GM18870 (cell line): ENCODE results near the gene HMGB2.

Source experiments
- ATAC-seq: cut with Tn5 transposase; IDR thresholded peaks from one replicate; pipeline ENCODE4 v1.9.1; 2021; ENCODE audit warnings: moderate library complexity; ENCODE audit not compliant: unreplicated experiment

HMGB2 gene

DNA sequence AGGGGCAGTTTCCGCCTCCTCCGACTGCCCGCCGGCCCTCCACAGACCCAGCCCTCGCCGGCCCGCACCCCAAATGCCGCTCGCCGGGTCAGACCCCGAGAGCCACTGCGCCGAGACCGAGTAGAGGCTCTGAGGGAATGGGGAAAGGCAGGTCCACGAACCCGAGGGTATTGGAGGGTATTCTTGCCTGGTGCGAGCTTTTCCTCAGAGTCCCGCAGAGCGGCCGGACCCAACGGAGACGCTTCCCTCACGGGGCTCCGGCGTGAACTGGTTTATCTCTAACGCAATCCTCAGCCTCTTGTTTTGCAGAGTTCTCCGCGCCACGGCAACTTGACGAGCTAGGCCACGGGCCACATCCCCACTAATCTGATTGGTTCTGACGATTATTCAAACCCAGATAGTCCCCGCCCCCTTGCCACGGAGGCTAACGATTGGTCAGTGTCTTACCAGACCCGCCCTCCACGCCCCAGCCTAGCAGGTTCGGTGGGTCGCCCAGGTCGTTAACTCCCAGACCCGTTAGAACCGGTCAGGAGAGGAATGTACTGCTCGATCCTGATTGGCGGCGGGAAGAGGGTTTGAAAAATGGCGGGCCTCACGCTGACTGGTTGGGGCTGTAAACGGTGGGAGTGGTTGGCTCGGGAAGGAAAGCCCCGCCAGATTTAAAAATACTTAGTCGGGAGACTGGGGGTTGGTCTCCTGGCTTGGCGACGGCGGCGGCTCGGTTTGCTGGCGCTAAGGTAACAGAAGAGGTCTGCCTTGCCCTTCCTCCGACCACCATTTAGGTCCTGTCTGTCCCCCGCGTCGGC lies at the start of gene HMGB2:
Gene HMGB2, minus strand, starts transcription at position 274 of the 806 bp plus-strand sequence. CDS start 709 bp downstream, outside the sequence.
- peak; percentile 89 for ATAC-seq

DNA sequence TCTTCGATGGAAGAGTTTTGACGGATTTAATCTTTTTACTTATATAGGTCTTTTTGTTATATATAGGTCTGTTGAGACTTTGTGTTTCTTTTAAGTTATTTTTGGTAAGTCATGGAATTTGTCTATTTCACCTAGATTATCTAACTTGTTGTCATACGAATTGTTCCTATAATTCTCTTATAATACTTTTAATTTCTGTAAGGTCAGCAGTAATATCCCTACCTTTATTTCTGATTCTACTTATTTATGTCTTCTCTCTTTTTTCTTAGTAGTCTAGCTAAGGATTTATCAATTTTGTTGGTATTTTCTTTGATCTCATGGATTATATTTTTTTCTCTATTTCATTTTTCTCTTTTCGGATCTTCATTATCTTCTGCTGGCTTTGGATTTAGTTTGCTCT lies 48.2 kb upstream of the HMGB2 start:
- no peak for ATAC-seq

DNA sequence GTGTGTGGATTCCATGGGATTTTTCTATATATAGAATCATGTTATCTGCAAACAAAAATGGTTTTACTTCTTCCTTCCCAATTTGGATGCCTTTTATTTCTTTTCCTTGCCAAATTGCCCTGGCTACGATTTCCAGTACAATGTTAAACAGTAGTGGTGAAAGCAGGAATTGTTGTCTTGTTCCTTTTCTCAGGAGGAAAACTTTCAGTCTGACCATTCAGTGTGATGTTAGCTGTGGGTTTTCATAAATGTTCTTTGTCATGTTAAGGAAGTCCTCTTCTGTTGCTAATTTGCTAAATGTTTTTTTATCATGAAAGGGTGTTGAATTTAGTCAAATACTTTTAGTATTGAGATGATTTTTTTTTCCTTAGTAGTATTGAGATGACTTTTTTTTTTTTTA lies 47.5 kb upstream of the HMGB2 start:
- no peak for ATAC-seq

DNA sequence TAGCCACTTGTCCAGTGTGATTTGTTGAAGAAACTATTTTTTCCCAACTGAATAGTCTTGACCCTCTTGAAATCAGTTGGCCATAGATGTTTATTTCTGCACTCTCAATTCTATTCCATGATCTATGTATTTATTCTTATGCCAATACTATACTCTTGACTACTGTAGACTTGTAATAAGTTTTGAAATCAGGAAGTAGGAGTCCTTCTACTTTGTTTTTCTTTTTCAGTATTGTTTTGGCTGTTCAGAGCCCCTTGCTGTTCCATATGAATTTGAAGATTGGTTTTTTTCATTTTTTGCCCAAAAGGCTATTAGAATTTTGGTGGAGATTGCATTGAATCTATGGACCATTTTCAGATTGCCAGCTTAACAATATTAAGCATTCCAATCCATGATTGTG lies 46.8 kb upstream of the HMGB2 start:
- ATAC-seq = peak; percentile 78

DNA sequence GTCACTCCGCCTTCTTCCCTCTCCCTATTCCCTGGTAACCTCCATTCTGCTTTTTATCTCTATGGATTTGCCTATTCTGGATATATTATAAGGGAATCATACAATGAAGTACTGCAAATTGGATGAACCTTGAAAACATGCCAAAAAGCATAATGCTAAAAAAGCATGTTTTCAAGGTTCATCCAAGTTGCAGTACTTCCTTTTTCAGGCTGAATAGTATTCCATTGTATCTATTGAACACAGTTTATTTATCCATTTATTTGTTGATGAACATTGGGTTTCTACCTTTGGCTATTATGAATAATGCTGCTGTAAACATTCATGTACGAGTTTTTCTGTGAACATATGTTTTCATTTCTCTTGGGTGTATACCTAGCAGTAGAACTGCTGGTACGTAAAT lies 45.8 kb upstream of the HMGB2 start:
- ATAC-seq = no peak

DNA sequence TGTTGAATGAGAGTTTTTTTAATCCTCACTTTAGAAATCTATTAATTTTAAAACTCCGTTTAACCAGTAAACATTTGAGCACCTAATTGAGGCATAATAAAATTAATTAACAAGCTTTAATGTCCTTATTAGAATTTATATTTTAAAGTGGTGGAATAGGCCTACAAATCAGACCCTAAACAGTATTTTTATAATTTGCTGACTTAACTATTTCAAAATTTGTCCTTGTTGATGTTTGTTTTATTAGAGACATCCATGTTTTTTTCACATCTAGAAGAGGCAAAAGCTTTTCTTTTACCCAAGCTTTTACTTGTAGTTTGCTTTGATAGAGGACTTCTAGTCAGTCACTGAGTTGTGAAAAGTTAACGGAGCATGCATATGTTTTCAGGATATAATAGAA lies 40.4 kb upstream of the HMGB2 start:
- ATAC-seq = no peak

DNA sequence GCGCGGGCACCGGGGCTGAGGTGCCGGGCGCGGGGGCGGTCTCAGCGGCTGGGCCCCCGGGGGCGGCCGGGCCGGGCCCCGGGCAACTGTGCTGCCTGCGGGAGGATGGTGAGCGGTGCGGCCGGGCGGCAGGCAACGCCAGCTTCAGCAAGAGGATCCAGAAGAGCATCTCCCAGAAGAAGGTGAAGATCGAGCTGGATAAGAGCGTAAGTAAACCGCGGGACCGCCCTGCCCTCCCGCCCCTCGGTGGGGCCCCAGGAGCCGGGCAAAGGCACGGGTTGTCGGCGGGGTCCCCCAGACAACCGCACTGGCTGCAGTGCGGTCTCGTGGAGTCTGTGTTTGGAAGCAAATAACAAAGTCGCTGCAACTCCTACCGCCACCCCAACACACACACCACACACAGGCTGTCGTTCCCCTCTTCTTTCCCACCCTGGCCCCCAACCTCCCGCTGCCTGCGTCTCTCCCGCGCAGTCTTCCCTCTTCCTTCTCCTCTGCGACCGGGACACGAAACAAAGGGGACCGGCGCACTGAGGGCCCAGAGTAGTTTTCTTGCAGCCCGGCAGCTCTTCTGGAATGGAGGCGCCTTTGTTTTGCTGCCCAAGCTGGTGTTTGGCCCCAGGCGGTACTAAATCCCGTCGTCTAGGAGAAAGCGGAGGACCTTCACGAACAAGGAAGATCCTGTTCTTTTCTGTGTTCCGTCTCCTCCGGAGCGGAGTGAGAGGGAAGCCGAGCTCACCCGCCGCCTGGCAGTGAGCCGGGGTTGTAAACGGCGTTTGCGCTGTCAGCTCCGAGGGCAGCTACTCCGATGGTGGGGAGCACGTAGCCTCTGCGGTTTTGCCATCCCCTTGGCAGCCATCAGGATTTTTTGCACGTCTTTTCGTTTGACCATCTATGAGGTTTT lies 37.4 kb upstream of the HMGB2 start:
- ATAC-seq = peak; percentile 3

DNA sequence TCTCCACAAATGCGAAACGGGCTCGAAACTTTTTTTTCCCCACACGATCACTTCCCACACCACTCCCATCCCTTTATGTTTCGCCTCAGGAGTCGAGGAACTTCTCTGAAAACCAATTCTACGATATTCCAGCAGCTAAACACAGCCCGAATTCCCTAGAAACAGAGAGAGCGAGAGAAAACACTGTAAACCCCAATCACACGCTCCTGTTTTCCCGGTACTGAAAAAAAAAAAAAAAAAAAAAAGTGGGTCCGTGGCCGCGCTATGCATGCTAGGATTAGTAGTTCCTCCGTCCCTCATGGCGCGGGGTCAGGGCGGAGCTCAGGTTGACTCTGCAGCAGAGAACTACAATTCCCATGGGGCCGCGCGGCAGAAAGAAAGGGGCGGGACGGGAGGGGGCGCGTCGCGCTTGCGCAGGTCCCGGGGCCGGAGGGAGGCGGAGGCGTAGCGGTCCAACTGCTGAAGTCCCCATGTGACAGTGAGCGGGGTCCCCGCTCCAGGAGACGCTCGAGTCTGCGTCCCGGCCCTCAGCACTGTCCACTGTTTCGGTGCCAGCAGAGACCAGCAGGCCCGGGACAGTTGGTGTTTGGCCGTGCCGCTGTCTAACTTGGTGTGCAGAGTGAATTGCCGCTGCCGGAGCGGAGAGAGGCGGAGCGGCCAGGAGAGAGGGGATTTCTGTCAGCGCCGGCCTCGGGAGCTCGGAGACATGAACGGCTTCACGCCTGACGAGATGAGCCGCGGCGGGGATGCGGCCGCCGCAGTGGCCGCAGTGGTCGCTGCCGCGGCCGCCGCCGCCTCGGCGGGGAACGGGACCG lies 36.5 kb upstream of the HMGB2 start, which contains the start of gene SAP30:
Gene SAP30, plus strand, starts transcription at position 478 of the 815 bp plus-strand sequence. Its CDS starts 229 bp downstream, at position 707.
- peak; percentile 56 for ATAC-seq

DNA sequence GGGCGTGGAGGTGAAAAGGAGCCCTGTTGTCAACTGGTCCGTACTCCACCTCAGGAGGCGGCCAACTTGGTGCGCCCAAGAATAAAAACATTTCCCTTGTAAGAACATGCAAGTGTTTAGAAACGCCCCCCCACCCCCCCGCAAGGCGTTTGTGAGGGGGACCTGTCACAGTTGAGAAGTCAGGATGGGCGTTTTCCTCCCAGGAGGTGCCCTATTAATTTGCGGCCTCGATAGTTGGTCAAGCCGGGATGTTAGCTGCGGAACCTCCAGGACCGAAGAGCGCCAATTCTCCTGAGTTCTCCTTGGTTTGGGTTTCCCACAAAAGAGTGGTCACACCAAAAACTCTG lies 35.9 kb upstream of the HMGB2 start:
- ATAC-seq = peak; percentile 5

DNA sequence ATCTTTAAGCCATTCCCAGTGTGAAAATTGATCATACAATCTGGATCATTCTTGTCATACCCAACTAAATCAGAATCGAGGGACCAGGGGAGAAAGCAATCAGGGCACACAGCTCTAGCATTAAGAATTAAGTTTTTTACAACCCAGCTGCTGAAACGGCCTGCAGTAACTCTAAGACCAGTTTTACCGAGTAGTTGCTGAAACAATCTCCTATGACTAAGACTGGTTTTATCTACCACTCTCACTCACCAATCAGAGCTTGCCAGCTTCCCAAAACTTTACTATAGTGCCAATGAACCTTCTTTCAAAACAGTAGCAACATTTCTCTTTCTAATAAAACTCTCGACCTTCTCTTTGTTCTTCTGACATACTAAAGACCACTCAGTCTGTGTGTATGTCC lies 33.8 kb upstream of the HMGB2 start:
- no peak for ATAC-seq

DNA sequence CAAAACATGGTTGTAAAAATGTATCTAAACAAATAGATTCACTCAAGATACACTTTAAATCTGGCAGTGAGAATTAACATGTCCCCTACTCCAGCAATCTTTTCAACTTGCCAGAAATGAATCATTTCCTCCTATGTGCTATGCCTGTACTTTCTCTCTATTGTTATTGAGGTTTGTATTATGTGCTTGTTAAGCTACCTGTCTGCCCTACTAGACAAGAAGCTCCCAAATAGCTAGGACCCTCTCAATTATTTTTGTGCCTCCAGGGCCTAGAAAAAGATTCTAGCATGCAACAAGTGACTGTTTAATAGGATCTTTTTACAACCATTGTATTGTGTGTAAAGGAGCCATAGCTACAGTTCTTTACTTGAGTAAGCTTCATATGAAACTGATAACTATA lies 33.1 kb upstream of the HMGB2 start:
- peak; percentile 33 for ATAC-seq

DNA sequence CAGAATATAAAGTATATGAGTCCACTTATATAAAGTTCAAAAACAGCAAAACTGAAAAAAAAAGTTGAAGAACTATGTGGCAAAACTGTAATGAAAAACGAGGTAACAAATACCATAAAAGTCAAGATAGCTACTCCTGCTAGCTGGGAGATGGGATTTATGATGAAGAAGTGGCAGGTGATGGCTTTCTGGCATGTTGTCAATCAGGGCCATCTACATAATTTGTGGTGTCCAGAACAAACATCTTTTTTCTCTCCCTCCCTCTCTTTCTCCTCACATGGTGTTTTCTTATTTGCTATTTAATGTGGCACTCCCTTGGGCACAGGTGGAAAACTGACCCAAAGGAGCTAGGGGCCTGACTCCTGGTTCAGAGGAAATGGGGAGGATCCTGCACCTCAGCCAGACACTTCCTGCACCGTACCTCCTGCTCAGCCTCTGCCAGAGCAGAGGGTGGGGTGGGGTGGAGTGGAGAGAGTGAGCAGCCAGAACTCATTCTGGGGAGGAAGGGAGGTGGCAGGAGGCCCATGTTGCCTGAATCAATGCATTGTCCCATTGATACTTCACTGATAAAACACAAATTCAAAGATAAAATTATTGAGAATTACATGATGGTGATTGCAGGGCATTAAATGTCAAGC lies 31.3 kb upstream of the HMGB2 start:
- no peak for ATAC-seq

DNA sequence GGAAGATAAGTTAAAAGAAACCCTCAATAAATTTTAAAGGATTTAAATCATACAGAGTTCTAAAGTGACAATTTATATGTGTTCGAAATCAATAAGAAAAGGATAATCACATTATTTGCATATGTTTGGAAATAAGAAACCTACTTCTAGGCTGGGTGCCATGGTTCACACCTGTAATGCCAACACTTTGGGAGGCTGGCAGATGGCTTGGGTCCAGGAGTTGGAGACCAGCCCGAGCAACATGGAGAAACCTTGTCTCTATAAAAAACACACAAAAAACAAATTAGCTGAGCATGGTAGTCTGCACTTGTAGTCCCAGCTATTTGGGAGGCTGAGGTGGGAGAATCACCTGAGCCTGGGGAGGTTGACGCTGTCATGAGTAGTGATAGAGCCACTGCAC lies 28.5 kb upstream of the HMGB2 start:
- no peak for ATAC-seq

DNA sequence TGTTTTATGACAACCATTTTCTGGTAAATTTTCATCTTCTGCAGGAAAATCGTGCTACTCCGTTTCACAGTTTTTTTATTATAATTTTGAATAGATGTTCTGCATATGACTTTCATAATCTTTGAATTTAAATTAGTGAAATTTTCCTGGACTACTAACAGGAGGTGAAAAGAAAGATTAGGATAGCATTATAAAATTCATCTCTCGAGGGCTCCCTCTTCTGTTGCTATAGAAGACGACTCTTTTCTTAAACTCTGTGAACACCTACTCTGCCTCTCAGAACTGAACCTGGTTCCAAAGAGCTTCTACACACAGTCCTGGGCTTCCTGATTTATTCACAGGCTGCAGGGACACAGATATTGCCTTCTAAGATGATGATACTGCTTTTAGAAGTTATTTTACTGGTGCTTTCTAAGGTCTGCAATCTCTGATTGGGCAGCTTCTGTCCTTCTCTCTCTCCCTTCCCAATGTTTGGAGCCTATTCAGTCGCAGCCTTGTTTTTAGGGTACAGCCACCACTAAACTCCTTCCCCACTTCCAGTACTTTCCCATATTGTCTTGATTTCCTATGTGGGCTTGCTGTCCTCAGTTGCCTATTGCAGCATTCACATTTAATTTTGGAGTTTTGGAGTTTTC lies 26.5 kb upstream of the HMGB2 start:
- no peak for ATAC-seq

DNA sequence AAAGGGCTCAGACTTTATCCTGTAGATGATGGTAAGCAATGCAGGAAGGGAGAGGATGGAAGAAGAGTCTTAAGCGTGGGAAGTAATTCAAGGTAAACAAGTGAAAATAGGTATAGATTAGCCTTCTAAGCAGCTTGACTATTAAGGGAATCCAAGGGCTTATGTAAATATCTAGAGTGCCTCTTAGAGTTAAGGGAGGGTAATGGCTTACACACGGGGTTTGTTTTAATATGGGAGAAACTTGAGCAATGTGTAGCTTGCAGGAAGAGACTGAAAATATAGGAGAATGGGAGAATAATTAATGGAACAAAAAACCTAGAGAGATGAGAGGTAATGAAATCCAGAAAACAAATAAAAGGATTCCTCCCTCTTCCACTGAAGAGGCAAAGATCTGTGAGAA lies 23.8 kb upstream of the HMGB2 start:
- no peak for ATAC-seq

DNA sequence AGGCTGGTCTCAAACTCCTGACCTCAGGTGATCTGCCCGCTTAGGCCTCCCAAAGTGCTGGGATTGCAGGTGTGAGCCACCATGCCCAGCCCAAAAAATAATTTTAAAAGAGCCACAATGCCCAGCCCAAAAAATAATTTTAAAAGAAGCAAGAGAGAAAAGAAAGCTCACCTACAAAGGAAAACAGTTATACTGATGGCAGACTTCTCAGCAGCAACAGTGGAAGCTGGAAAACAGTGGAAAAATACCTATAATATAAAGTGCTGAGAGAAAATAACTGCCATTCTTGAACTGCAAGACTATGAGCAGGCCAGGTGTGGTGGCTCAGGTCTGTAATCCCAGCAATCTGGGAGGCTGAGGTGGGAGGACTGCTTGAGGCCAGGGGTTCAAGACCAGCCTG lies 13.3 kb upstream of the HMGB2 start:
- ATAC-seq = no peak

DNA sequence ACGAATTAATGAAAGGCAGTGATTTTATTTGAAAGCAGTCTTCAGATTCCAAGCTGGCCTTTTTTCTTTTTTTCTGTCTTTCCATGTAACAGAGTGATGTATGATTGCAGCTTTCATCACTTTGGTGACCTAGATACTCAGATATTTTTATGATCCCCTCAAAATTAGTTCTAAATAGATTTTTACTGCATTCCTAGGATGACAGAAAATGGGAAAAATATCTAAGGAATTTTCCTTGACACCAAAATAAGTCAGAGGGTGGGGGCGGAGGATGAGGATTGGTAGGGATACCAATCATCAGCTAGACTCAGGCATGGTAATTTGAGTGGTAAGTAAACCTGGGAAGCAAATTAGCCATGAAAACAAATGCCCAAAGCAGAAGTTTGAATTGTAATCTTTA lies 11.9 kb upstream of the HMGB2 start:
- no peak for ATAC-seq

DNA sequence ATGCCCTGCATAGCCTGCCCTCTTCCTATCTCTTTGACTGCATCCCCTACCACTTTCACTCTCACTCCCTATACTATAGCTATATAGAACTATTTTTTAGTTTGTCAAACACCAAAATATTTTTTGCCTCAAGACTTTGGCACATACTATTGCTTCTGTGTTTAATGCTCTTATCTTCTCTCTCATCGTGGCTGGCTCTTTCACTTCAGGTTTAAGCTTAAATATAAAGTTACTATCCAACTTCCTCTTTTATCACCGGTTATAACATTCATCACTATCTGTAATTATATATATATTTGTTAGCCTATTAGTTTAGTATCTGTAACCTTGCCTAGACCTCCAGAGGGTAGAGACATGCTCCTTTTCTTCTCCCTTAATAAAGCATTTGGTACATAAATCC lies 11.5 kb upstream of the HMGB2 start:
- ATAC-seq = no peak

DNA sequence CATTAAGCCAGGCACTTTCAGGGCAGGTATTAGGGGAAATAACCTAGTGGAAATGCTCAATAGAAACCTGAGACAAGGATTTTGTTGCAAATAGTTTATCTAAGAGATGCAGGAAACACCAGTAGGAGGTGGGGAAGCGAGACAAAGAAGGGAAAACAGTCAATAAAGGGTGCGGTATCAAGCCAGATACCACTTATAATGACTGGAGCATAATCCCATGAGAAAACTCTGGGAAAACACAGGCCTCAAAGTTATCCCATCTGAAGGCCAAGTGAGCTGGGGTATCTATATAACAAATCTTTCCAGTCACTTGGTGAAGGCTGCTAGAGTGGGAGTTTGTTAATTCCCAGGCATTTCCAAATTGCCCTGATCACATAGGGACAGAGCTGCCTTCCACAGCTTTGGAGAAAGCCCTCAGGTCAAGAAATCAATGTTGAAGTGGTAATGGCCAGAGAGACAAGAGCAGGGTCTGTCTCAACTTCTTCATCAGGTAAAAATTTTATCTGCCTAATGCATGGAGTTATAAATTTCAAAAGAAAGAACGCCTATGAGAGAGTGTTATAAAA lies 9.8 kb upstream of the HMGB2 start:
- no peak for ATAC-seq

DNA sequence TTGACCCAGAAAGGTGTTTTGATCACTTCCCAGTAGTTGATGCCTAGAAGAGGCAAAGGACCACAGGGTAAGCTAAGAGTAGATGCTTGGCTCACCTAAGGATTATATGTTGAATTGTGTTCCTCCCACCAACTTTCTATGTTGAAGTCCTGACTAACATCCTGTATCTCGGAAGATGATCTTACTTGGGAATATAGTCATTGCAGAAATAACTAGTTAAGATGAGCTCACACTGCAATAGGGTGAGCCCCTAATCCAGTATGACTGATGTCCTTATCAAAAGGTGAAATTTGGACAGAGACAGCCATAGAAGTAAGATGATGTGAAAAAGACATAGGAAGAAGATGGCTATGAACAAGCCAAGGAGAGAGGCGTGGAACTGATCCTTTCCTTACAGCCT lies 3.3 kb upstream of the HMGB2 start:
- no peak for ATAC-seq
